Measurements from ENCODE around the gene ATP13A2.
"Not testable (repeated sequence)": the region's sequence is repeated elsewhere in the genome, so short reads cannot be mapped to it uniquely, and the experiment has no call there.

The ATP13A2 gene

GRCh38 chr1:16975838-16976237, 35.9 kb downstream of the ATP13A2 start:
- no peak for DNase-seq

DNA sequence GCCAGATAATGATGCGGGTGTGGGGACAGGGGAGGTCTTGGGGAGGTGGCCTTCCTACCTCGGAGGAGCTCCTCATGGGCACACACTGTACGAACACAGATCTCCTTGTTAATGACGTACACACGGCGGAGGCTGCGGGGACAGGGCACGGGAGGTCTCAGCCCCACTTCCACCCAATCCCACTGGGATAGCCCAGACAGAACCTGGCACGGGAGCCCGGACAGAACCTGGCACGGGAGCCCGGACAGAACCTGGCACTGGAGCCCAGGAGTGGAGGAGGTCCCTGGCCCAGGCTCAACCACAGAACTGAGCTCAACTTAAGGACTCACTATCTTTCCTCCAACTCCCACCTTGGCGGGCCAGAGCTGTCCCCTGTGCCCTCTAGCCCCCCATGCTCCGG, 36.5 kb downstream of the ATP13A2 start:
- DNase-seq, result no peak

- DNase-seq, result no peak
These were observed 38.5 kb downstream of the ATP13A2 start for GRCh38 chr1:16973215-16973614.

DNA sequence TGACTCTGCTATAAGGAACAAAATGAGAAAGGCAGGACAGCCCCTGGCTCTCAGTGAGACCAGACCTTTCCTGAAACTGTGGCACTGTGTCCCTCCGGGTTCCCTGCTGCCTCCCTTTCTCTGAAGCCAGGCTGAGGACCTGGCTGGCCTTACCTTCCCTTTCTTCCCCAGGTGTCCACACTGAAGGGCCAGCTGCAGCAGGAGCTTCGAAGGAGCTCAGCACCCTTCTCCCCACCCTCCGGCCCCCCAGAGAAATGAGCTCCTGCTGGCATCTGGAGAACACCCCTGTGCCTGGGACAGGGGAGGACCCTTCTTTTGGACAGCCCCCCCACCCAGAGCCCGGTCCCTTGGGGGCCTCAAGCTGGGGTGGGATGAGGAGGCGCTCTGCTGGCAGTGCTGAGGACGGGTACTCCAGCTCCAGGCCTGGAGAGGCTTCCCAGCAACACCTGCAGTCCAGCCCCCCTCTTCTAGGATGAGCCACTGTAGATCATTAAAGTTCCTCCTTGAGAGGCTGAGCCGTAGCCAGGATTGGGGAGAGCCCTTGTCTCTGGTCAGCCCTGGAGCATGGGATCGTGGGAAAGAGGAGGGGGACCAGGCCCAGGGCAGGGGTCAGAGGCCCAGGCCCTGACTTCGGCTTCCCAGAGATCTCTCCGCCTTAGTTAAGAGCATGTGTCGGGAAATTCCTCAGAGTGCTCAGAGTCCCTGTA, 39.4 kb downstream of the ATP13A2 start:
- DNase-seq, result no peak

- DNase-seq, result no peak
These were observed 40.2 kb downstream of the ATP13A2 start for GRCh38 chr1:16971341-16972188.

DNA sequence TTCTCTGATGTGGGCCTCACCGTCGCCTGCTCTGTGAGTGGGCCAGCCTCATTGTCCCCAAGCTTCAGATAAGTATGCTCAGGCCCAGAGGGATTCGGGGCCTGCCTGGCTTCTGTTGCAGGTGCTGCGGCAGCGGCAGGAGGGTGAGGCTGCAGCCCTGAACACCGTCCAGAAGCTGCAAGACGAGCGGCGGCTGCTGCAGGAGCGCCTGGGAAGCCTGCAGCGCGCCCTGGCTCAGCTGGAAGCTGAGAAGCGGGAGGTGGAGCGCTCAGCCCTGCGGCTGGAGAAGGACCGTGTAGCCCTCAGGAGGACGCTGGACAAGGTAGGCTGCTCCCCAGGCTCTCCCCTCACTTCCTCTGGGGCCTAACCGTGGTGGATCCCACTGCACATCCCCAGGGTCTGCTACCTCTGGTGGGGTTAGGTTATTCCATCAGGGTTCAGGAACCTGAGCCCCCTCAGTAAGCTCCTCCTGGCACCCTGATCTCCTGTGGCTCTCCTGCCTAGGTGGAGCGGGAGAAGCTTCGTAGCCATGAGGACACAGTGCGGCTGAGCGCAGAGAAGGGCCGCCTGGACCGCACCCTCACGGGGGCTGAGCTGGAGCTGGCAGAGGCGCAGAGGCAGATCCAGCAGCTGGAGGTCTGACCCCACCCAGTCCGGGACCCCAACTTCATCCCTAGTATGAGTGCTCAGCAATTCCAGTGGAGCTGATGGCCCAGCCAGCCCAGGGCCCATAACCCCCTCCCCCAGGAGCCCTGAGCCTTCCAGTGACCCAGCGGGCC, 41.4 kb downstream of the ATP13A2 start:
- no peak for DNase-seq

DNA sequence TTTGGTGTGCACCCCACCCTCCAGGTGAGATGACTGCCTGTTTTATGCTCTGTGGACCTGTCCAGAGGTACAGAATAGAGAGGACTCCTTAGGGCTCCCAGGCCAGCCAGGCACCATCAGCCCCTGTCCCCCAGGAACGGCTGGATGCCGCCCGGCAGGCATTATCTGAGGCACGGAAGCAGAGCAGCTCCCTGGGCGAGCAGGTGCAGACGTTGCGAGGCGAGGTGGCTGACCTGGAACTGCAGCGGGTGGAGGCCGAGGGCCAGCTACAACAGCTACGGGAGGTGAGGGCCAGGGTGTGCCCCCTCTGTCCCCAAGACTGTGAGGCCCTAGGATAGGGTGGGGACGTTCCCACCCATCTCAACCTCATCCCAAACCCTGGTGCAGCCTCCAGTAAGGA, 42.1 kb downstream of the ATP13A2 start:
- no peak for DNase-seq

DNA sequence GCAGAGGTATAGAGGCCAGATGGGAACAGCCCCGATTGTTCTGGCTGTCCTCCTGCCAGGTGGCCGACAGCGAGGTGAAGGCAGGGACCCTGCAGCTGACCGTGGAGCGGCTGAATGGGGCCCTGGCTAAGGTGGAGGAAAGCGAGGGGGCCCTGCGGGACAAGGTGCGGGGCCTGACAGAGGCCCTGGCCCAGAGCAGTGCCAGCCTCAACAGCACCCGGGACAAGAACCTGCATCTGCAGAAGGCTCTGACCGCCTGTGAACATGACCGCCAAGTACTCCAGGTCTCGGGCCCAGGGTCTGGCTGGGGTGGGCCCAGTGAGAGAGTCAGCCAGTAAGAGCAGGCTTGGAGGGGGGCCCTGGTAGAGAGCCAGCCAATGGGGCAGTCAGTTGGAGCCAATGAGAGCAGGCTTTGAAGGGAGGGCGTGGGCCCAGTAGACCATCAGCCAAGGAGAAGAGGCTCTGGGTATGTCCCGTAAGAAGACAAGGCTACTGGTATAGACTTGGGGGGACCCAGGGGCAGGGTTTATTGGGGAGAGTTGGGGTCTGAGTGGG, 42.6 kb downstream of the ATP13A2 start:
- DNase-seq, result no peak

DNA sequence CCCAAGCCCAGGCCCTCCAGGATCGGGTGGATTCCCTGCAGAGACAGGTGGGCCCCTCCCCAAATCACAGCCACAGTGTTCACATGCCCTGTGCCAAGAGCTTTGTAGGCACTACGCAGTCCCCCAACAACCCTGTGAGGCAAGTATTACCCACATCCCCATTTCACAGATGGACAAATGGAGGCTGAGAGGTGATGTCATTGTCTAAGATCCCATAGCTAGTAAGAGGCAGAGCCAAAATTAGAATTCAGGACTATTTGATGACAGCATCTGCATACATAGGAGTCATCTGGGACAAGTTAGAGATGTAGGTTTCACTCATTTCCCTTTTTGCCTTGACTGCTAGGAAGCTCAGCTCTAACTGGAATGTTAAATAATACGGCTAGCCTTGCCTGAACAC, 43.4 kb downstream of the ATP13A2 start:
- no peak for DNase-seq

GRCh38 chr1:16967962-16968361, 43.8 kb downstream of the ATP13A2 start:
- no peak for DNase-seq

GRCh38 chr1:16967095-16967575, 44.6 kb downstream of the ATP13A2 start:
- no peak for DNase-seq

GRCh38 chr1:16966282-16966681, 45.4 kb downstream of the ATP13A2 start:
- DNase-seq, result no peak

GRCh38 chr1:16965486-16966067, 46.2 kb downstream of the ATP13A2 start:
- DNase-seq, result no peak

DNA sequence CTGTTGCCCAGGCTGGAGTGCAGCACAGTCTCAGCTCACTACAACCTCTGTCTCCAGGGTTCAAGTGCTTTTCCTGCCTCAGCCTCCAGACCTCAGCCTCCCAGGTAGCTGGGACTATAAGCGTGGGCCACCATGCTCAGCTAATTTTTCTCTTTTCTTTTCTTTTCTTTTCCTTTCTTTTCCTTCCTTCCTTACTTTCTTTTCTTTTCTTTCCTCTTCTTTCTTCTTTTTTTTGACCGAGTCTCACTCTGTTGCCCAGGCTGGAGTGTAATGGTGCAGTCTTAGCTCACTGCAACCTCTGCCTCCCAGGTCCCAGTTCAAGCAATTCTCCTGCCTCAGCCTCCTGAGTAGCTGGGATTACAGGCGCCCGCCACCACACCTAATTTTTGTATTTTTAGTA, 47.6 kb downstream of the ATP13A2 start:
- DNase-seq, result not testable (repeated sequence)

GRCh38 chr1:16961297-16962133, 50.2 kb downstream of the ATP13A2 start:
- DNase-seq, result no peak

DNA sequence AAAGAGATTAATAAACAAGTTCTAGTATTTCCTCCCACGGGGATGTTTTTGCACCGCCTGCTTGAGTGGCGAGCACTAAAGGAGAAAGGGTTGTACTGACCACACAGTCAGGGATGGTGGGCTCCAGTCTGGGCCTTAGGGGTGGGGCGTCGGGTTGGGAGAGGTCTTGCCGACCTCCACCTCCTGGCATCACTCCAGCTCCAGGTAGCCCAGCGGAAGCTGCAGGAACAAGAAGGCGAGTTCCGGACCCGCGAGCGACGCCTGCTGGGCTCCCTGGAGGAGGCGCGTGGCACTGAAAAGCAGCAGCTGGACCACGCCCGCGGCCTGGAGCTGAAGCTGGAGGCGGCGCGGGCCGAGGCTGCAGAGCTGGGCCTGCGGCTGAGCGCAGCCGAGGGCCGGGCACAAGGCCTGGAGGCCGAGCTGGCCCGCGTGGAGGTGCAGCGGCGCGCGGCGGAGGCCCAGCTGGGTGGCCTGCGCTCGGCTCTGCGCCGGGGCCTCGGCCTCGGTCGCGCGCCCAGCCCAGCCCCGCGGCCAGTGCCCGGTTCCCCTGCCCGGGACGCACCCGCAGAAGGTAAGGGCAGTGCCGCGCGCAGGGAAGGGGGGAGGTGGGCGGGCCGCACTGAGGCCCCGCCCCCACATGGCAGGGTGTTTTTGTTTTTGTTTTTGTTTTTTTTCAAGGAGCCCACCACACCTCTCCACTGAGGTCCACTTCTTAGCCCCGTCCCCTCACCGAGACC, 51.0 kb downstream of the ATP13A2 start:
- peak; percentile 78 for DNase-seq

DNA sequence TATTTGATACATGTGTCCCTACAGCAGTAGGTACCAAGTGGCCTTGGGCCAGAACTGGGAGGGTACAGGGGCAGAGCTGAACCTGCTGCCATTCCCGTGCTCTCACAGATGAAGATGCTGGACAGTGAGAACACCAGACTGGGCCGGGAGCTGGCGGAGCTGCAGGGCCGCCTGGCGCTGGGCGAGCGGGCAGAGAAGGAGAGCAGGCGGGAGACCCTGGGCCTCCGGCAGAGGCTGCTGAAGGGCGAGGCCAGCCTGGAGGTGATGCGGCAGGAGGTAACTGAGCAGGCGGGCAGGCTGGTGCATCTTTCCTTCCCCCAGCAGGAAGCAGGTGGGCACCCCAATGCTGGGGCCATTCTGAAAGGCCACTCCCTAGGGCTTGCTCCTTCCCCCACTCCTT, 53.3 kb downstream of the ATP13A2 start:
- DNase-seq, result no peak

GRCh38 chr1:16957731-16958130, 54.0 kb downstream of the ATP13A2 start:
- DNase-seq, result no peak

GRCh38 chr1:16956775-16957174, 55.0 kb downstream of the ATP13A2 start:
- DNase-seq, result no peak

- DNase-seq, result no peak
These were observed 56.5 kb downstream of the ATP13A2 start for GRCh38 chr1:16955186-16955585.

DNA sequence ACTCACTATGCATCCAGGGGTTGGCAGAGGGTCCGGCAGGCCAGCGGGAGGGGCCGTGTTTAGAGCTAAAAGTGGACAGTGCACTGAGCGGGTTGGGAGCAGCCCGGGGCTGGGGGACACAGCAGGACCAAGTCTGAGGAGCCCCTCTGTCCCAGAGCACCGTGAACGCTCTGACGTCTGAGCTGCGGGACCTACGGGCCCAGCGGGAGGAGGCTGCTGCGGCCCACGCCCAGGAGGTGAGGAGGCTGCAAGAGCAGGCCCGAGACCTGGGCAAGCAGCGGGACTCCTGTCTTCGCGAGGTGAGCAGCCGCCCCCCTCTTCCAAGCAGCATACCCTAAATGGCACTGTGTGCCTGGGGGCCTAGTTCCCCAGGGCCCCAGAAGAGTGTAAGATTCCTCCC, 57.1 kb downstream of the ATP13A2 start:
- no peak for DNase-seq

All from CD4-positive, alpha-beta T cell treated with Interleukin-17A for 1 hour (primary cell).